Left ventricle myocardium inferior (tissue), 1 donor: ENCODE data around the gene ITPR1. TPM values are rescaled to one million over a fixed set of nuclear protein-coding genes. Genes with fewer than 3 reads are reported as not detected.

ENCODE experiments used
- DNase-seq: peaks from one replicate; pipeline ENCODE4 v3.0.0-alpha.2; 2020
- H3K27ac ChIP-seq: fragments of 200-600 bp; replicated peaks from 2 replicates; pipeline ENCODE4 v1.8.0; 2021
- H3K27me3 ChIP-seq: fragments of 200-600 bp; 2 replicates; pipeline ENCODE4 v1.8.0; 2021; ENCODE audit warnings: low read depth
- H3K36me3 ChIP-seq: fragments of 200-600 bp; 2 replicates; pipeline ENCODE4 v1.8.0; 2021
- H3K4me1 ChIP-seq: fragments of 200-600 bp; 2 replicates; pipeline ENCODE4 v1.8.0; 2021
- H3K4me3 ChIP-seq: fragments of 200-600 bp; 2 replicates; pipeline ENCODE4 v1.8.0; 2021; ENCODE audit warnings: mild to moderate bottlenecking, moderate library complexity
- H3K9me3 ChIP-seq: fragments of 200-600 bp; replicated peaks from 2 replicates; pipeline ENCODE4 v1.8.0; 2021
- CTCF ChIP-seq: fragments of 200-600 bp; IDR thresholded peaks from 2 replicates; pipeline ENCODE4 v1.8.0; 2021; ENCODE audit warnings: antibody characterized with exemption, mild to moderate bottlenecking, borderline replicate concordance
- intact Hi-C: fragments of 100-400 bp; cut with micrococcal nuclease; formaldehyde crosslinking; loops from one replicate; pipeline ENCODE4 v1.11.0; 2022
- total RNA-seq: library from RNA; stranded (reverse); fragmentation: NEBNext Ultra II Directional; extraction: Animal tissue kit (Norgen Biotek cat#: 25700); gene quantifications from one replicate; pipeline ENCODE4 v1.2.1, GENCODE V29; 2021
- donor health status: DM: no; HTN: yes; CAD: no; lungs with severe emphysema.

The ITPR1 gene
- total RNA-seq, 1 donor from 2014 or later = 29.0 TPM

GRCh38 chr3:4848176-4848825 lies 355.2 kb downstream of the ITPR1 start:
- TF ChIP-seq CTCF = no peak

GRCh38 chr3:4849136-4849535 lies 356.0 kb downstream of the ITPR1 start:
- intact Hi-C loops = no loop called here
- H3K27me3 ChIP-seq = no peaks in the 10 kb centered on the region
- no peak overlapping the region for H3K4me3 ChIP-seq
- no peaks in the 10 kb centered on the region for H3K36me3 ChIP-seq
- DNase-seq = no peak
- no peaks in the 10 kb centered on the region for H3K4me1 ChIP-seq
- H3K27ac ChIP-seq = peak overlapping the region; percentile 22
- no peaks in the 10 kb centered on the region for H3K9me3 ChIP-seq
- TF ChIP-seq CTCF = no peak

More at GRCh38 chr3:4848176-4848825, 355.2 kb downstream of the ITPR1 start:
- H3K27ac ChIP-seq = no peak overlapping the region
- no peaks in the 10 kb centered on the region for H3K36me3 ChIP-seq
- intact Hi-C loops = no loop called here
- no peaks in the 10 kb centered on the region for H3K27me3 ChIP-seq
- H3K4me3 ChIP-seq = no peak overlapping the region
- H3K4me1 ChIP-seq = no peaks in the 10 kb centered on the region
- DNase-seq = no peak
- no peaks in the 10 kb centered on the region for H3K9me3 ChIP-seq

- Histone ChIP-seq H3K9me3 (no peaks in the 10 kb centered on the region), H3K4me1 (no peaks in the 10 kb centered on the region), H3K36me3 (no peaks in the 10 kb centered on the region), H3K27ac (no peak overlapping the region), H3K4me3 (no peak overlapping the region), H3K27me3 (no peaks in the 10 kb centered on the region)
- intact Hi-C loops = no loop called here
- TF ChIP-seq CTCF = no peak
- no peak for DNase-seq
Observed at GRCh38 chr3:4849739-4850138, 356.6 kb downstream of the ITPR1 start.

GRCh38 chr3:4850211-4850927 lies 357.2 kb downstream of the ITPR1 start:
- no peaks in the 10 kb centered on the region for H3K9me3 ChIP-seq
- intact Hi-C loops = no loop called here
- no peaks in the 10 kb centered on the region for H3K4me1 ChIP-seq
- TF ChIP-seq CTCF = no peak
- DNase-seq = no peak
- no peaks in the 10 kb centered on the region for H3K27me3 ChIP-seq
- no peaks in the 10 kb centered on the region for H3K36me3 ChIP-seq
- no peak overlapping the region for H3K4me3 ChIP-seq
- no peak overlapping the region for H3K27ac ChIP-seq

GRCh38 chr3:4850928-4851265 lies 357.7 kb downstream of the ITPR1 start:
- intact Hi-C loops = no loop called here
- no peak overlapping the region for H3K27ac ChIP-seq
- no peak for TF ChIP-seq CTCF
- H3K4me1 ChIP-seq = no peaks in the 10 kb centered on the region
- H3K9me3 ChIP-seq = no peaks in the 10 kb centered on the region
- no peak for DNase-seq
- H3K4me3 ChIP-seq = no peak overlapping the region
- no peaks in the 10 kb centered on the region for H3K36me3 ChIP-seq
- H3K27me3 ChIP-seq = no peaks in the 10 kb centered on the region
